Endothelial cell of umbilical vein (primary cell): ENCODE data around the gene SAMD5. TPM values are rescaled to one million over a fixed set of nuclear protein-coding genes. Genes with fewer than 3 reads are reported as not detected.

Experiments used
- BruUV-seq: library from RNA; stranded (reverse); fragments of 400-500 nt; replicated peaks from 2 replicates; lab custom pipeline; 2021; lab: Mats Ljungman, UMichigan
- CTCF ChIA-PET: fragments of 300-600, 350-600 bp; sonication (Branson Sonifier 250); formaldehyde crosslinking; loops from one replicate; lab custom pipeline; 2021; ENCODE audit warnings: antibody characterized with exemption, inconsistent platforms; lab: Charles Lee
- POLR2A ChIA-PET: fragments of 300-600, 350-600 bp; sonication (Branson Sonifier 250); formaldehyde crosslinking; loops from one replicate; lab custom pipeline; 2021; ENCODE audit warnings: antibody characterized with exemption, inconsistent platforms; lab: Charles Lee
- DNase-seq: peaks from one replicate; pipeline ENCODE4 v3.0.0-alpha.2; 2011; ENCODE audit warnings: low read depth, low spot score
- FAIRE-seq: peaks from 2 replicates; lab custom pipeline; 2011; peaks lifted over from hg19 to GRCh38; lab: Jason Lieb, UNC
- H2AFZ ChIP-seq: 2 replicates; pipeline ENCODE4 v1.6.0; 2012; ENCODE audit warnings: low read depth, low read length, control low read depth, inconsistent platforms
- H3K27ac ChIP-seq: 2 replicates; pipeline ENCODE4 v1.5.1; 2011; ENCODE audit warnings: low read depth, mild to moderate bottlenecking, control low read depth, low read length, moderate library complexity; ENCODE audit not compliant: insufficient read depth
- H3K27me3 ChIP-seq, 2 experiments: 2 replicates each; pipeline versions ENCODE4 v1.6.0 to v1.6.1; 2011; ENCODE audit warnings: low read length in 2 of 2, mixed read lengths in 1 of 2; ENCODE audit not compliant: control insufficient read depth in 2 of 2, insufficient read depth in 2 of 2
- H3K36me3 ChIP-seq, 2 experiments: 2 replicates in 1 of 2; 3 replicates in 1 of 2; pipeline ENCODE4 v1.5.1; 2011; ENCODE audit warnings: low read length in 2 of 2, mild to moderate bottlenecking in 1 of 2, moderate library complexity in 1 of 2; ENCODE audit not compliant: control insufficient read depth in 2 of 2, insufficient read depth in 2 of 2; ENCODE audit errors: extremely low read depth in 1 of 2
- H3K4me1 ChIP-seq: 3 replicates; pipeline ENCODE4 v1.5.1; 2011; ENCODE audit warnings: mild to moderate bottlenecking, low read length; ENCODE audit not compliant: control insufficient read depth, insufficient read depth; ENCODE audit errors: extremely low read depth
- H3K4me2 ChIP-seq: 2 replicates; pipeline ENCODE4 v1.6.1; 2011; ENCODE audit warnings: low read length, control low read depth, mixed read lengths; ENCODE audit not compliant: insufficient read depth
- H3K4me3 ChIP-seq, 3 experiments: fragments of 200-600 bp in 1 of 3; sonication (generic), shearing (Covaris generic) in 1 of 3; replicated peaks in 1 of 3; 2 replicates each; pipeline ENCODE4 v1.5.1; 2011 to 2016; ENCODE audit warnings: control low read depth in 3 of 3, low read length in 3 of 3, mild to moderate bottlenecking in 2 of 3, inconsistent platforms in 1 of 3, low read depth in 1 of 3, moderate library complexity in 1 of 3; ENCODE audit not compliant: insufficient read depth in 1 of 3
- H3K79me2 ChIP-seq: 2 replicates; pipeline ENCODE4 v1.6.0; 2012; ENCODE audit warnings: low read length, inconsistent platforms; ENCODE audit not compliant: control insufficient read depth, insufficient read depth
- H3K9ac ChIP-seq: replicated peaks from 2 replicates; pipeline ENCODE3; 2011; ENCODE audit warnings: low read length, control low read depth; ENCODE audit not compliant: insufficient read depth; ENCODE audit errors: extremely low read depth
- H3K9me1 ChIP-seq: replicated peaks from 3 replicates; pipeline ENCODE4 v1.6.0; 2011; ENCODE audit warnings: mild to moderate bottlenecking, low read length; ENCODE audit not compliant: control insufficient read depth, insufficient read depth; ENCODE audit errors: extremely low read depth
- H3K9me3 ChIP-seq: replicated peaks from 2 replicates; pipeline ENCODE4 v1.5.1; 2012; ENCODE audit warnings: low read length, inconsistent platforms; ENCODE audit not compliant: control insufficient read depth, insufficient read depth
- H4K20me1 ChIP-seq: replicated peaks from 2 replicates; pipeline ENCODE3; 2011; ENCODE audit warnings: mild to moderate bottlenecking, low read length; ENCODE audit not compliant: control insufficient read depth, insufficient read depth; ENCODE audit errors: extremely low read depth
- CTCF ChIP-seq, 2 donors: IDR thresholded peaks; 1 replicate in 1 of 2; 2 replicates in 1 of 2; pipeline ENCODE4 v1.5.1; 2011; ENCODE audit warnings: low read length in 2 of 2, mild to moderate bottlenecking in 2 of 2, moderate library complexity in 2 of 2, control low read depth in 1 of 2, inconsistent platforms in 1 of 2, low read depth in 1 of 2; ENCODE audit not compliant: insufficient read depth in 1 of 2; ENCODE audit errors: extremely low read depth in 1 of 2
- EZH2 ChIP-seq: IDR thresholded peaks from 2 replicates; pipeline ENCODE4 v1.6.1; 2012; ENCODE audit warnings: borderline replicate concordance, low read depth, mild to moderate bottlenecking, moderate library complexity, low read length, inconsistent platforms; ENCODE audit not compliant: severe bottlenecking
- FOS ChIP-seq: IDR thresholded peaks from 2 replicates; pipeline ENCODE4 v1.6.1; 2011; ENCODE audit warnings: mild to moderate bottlenecking, low read length, moderate library complexity, borderline replicate concordance; ENCODE audit not compliant: insufficient read depth
- GATA2 ChIP-seq: IDR thresholded peaks from 2 replicates; pipeline ENCODE4 v1.7.0; 2011; ENCODE audit warnings: low read depth, mild to moderate bottlenecking, moderate library complexity, mixed read lengths, low read length; ENCODE audit not compliant: insufficient read length, insufficient read depth
- JUN ChIP-seq: IDR thresholded peaks from 2 replicates; pipeline ENCODE4 v1.6.1; 2011; ENCODE audit warnings: borderline replicate concordance, low read depth; ENCODE audit not compliant: insufficient read length, insufficient read depth
- MAX ChIP-seq: IDR thresholded peaks from 2 replicates; pipeline ENCODE4 v1.6.1; 2011; ENCODE audit not compliant: insufficient read depth, insufficient read length
- MYC ChIP-seq: IDR thresholded peaks from one replicate; pipeline ENCODE4 v1.6.1; 2011; ENCODE audit warnings: mild to moderate bottlenecking, low read depth, low read length
- POLR2A ChIP-seq: IDR thresholded peaks from 2 replicates; pipeline ENCODE4 v1.6.1; 2012; ENCODE audit warnings: low read depth, mild to moderate bottlenecking, control low read depth, low read length
- POLR2AphosphoS5 ChIP-seq: IDR thresholded peaks from 2 replicates; pipeline ENCODE4 v1.6.1; 2012; ENCODE audit warnings: low read depth, mild to moderate bottlenecking, control low read depth, low read length, moderate library complexity; ENCODE audit not compliant: insufficient read depth
- dilution Hi-C: fragments of 300-500 bp; cut with MboI; formaldehyde crosslinking; loops from one replicate; pipeline ENCODE4 v1.15.0; 2019; ENCODE audit warnings: low sequenced_read_pairs; ENCODE audit not compliant: extremely low pct_ligation_motif_present
- intact Hi-C: fragments of 100-400 bp; cut with micrococcal nuclease; formaldehyde crosslinking; loops from one replicate; pipeline ENCODE4 v1.10.0; 2022
- polyA plus RNA-seq, 4 experiments: library from polyadenylated mRNA; depleted of rRNA in 3 of 4; stranded (reverse) in 3 of 4; unstranded in 1 of 4; fragments of >200 nt; gene quantifications; 2 replicates each; pipeline versions ENCODE4 v1.2.1 to v1.2.3, GENCODE V29; 2011 to 2012; ENCODE audit warnings: missing spikeins in 1 of 4
- total RNA-seq: library from RNA; stranded (reverse); gene quantifications from 2 replicates; pipeline ENCODE4 v1.2.3, GENCODE V29; 2021

SAMD5 gene
- total and polyA plus RNA-seq, 2 donors (not counting 3 experiments of a cell fraction or from before 2014, with no cell fraction given): 0.75 to 6.9 TPM

- ChIA-PET CTCF (interaction anchor here (0.6 kb wide), 1 partner anchor 220 kb away, joined by 3 read pairs; no protein-coding TSS in a partner anchor), POLR2A (no interaction called here)
- Histone ChIP-seq H3K9me3 (no peaks in the 10 kb centered on the region), H3K9me1 (no peaks in the 10 kb centered on the region), H2AFZ (no peak overlapping the region), H3K27ac (no peak overlapping the region), H4K20me1 (no peaks in the 10 kb centered on the region), H3K4me3 (no peak overlapping the region), H3K36me3 (no peaks in the 10 kb centered on the region), H3K27me3 (no peaks in the 10 kb centered on the region), H3K79me2 (no peaks in the 10 kb centered on the region), H3K4me2 (no peak overlapping the region), H3K4me1 (no peaks in the 10 kb centered on the region), H3K9ac (no peak overlapping the region)
- FAIRE-seq: no peak
- no peak for DNase-seq
- dilution Hi-C loops: no loop called here
- intact Hi-C loops: no loop called here
- TF ChIP-seq FOS (no peak), JUN (no peak), POLR2AphosphoS5 (no peak), MYC (no peak), GATA2 (no peak), POLR2A (no peak), EZH2 (no peak), MAX (no peak), CTCF (IDR thresholded peaks at IDR 0.05; ENCODE audit: extremely low read depth in 1 of 2, insufficient read depth in 1 of 2, low read depth in 1 of 2, low read length in 2 of 2) (no peak)
- no TSS peak for BruUV-seq
Measured at GRCh38 chr6:147534116-147534860, 25.8 kb downstream of the SAMD5 start.
